Lung microvascular endothelial cell (primary cell): Measurements from ENCODE around the gene LPAR2. TPM values are rescaled to one million over a fixed set of nuclear protein-coding genes. Genes with fewer than 3 reads are reported as not detected.
"Not testable (repeated sequence)": the region's sequence is repeated elsewhere in the genome, so short reads cannot be mapped to it uniquely, and the experiment has no call there.

Experiments used
- DNase-seq, 2 donors: peaks; one replicate each; pipeline versions ENCODE4 v3.0.0 to v3.0.0-alpha.2; 2010; ENCODE audit warnings: low read depth in 2 of 2
- total RNA-seq: library from RNA; depleted of rRNA; stranded (reverse); fragments of >200 nt; gene quantifications from 2 replicates; pipeline ENCODE4 v1.2.1, GENCODE V29; 2014

The LPAR2 gene
- total RNA-seq, 1 donor from 2014 or later, result 0.40 TPM

DNA sequence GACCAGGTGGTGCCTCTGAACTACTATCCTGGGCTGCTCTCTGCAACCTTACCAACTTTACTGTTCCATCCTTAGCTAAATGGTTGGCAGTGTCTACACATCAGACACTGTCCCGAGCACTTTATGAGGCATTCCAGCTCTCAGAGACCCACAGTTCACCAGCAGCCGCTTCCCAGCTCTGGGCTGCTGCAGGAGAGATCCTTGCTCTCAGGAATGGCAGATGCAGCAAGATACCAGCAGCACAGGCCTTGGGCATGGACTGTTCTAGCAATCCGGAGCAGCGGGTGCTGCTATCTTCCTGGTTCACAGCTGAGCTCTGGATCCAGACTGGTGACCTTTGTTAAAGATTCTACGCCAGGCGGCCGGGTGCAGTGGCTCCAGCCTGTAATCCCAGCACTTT is 3.3 kb upstream of the LPAR2 start:
- no peak for DNase-seq

DNA sequence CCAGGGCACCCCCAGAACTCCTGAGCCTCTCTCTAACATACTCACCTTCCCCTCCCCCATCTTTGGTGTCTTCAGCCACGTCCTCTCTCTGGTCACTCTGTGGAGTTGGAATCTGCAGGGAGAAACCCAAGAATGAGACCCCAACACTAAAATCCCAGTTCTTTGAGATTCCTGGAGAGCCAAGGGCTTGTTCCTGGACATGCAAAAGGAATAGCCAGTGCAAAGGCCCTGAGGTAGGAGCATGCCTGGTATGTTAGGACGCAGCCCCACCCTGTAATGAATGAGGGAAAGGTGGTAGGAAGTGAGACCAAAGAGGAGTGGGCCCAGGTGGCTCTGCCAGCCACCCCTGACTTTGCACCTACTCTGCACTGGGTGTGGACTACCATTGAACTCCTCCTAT is 2.4 kb upstream of the LPAR2 start:
- no peak for DNase-seq

DNA sequence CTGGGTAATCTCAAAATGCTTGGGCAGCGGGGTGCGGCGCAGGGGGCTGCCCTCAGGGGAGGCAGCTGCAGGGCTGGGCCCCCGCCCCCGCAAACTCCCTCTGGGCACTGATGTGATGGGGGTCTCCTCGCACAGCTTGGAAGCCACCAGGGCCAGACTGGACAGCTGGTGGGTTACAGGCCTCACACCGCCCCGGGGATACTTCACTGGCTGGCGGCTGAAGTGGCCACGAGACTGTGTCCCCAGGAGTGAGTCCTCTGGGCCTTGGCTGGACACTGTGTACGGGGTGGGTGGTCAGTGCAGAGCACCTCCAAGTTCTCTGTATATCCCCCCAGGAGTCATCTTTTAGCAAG is 2.0 kb upstream of the LPAR2 start:
- no peak for DNase-seq

DNA sequence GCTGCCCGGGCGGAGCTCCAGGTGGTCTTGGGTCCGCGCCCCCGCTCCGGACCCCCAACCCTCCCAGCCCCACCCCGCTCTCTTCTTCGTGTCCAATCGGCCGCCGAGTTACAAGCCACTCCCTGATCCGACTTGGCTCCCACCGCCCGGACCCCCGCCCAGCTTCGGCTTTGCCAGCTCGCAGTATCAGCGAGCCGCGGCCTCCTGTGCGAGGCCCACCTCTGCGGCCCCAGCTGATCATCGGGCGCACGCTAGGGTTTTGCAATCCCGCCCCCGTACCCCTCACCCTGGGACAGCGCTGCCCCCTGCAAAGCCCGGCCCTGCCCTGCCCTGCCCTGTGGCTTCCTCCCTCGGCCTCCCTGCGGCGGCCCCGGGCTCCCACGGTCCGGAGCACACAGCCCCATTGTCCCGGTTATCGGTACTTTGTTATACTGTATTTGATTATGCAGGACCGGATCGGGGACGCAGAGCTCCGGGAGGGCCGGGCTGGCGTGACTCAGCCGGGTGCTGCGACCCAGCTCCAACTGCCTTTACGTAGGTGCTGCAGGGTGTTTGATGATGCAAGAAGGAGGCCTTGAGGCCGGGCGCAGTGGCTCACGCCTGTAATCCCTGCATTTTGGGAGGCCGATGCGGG is 598 bp upstream of the LPAR2 start:
- DNase-seq, result no peak

DNA sequence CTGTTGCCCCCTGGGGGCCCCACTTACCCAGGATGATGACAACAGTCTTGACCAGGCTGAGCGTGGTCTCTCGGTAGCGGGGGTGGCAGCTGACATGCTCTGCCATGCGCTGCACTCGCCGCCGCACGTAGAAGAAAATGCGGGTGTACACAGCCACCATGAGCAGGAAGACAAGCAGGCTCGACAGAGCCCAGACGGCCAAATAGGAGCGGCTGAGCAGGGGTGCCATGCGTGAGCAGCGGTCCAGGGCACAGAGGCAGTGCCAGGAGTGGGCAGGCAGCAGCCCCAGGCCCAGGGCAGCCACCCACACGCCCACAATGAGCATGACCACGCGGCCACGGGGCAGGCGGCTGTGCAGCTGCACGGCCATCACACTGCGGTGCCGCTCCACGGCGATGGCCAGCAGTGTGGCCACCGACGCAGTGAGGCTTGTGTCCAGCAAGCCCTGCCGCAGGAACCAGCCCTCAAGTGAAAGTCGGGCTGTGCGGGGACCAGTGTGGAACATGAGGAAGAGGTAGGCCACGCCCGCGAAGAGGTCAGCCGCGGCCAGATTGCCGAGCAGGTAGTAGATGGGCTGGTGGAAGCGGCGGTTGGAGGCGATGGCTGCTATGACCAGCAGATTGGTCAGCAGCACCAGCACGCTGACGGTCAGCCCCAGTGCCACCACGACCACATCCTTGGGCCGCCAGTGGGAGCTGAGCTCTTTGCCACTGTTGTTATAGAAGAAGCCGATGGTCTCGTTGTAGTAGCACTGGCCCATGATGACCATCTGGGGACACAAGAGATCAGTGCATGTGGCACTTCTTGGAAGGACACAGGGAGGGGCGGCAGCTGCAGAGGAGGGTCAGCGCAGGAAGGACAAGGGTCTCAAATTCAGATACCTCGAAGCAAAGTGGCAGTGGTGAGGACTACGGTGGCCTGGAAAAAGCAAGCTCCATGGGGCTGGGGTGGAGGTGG is 1.2 kb downstream of the LPAR2 start:
- no peak for DNase-seq

DNA sequence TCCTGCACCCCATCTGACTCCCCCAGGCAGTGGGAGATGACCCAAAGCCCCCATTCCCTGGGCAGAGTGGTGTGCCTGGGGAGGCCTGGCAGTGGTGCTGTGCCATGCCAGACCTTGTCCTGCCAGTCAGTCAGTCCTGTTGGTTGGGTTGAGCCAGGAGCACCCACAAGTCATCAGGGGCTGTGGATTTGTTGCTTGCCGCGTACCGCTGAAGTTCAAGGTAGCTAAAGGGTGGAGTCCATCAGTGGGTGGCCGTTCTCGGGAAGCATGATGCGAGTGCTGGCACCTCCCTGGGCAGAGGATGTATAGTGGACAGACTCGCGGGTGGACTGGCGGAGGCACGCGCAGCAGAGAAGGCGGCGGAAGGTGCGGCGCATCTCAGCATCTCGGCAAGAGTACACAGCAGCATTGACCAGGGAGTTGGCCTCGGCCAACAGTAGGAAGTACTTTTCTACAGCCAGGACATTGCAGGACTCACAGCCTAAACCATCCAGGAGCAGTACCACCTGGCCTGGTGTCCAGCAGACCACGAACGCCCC is 3.9 kb downstream of the LPAR2 start:
- DNase-seq, result no peak

DNA sequence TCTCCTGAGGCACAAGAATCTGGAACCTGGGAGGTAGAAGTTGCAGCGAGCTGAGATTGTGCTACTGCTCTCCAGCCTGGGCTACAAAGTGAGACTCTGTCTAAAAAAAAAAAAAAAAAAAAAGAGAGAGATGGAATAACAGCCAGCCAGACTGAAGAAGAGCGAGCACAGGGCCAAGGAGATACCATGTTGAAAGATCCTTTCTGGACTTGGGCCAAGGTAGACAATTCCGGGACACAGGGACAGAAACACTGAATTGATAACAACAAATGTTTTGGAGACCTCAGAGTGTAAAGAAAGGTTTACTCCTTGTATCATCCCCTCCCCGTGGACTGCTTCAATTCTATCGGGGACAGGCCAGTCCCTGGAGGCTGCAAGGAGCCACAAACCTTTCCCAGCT is 4.6 kb downstream of the LPAR2 start:
- no peak for DNase-seq

DNA sequence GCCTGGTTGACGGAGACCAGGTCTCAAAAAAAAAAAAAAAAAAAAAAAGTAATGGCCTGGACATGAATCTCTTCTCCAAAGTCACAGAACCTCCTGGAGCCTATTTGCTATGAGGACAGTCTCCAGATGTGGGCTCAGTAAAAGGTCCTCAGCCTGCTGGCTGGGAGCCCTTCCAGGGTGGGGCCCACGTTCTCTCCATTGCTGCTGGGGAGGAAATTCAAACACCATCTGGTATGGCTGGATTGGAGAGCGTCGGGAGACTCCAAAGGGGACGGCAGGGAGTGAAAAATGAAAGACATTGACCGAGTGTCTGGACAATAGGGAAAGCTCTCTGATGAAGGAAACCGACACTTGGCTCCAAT is 8.2 kb downstream of the LPAR2 start:
- no peak for DNase-seq

DNA sequence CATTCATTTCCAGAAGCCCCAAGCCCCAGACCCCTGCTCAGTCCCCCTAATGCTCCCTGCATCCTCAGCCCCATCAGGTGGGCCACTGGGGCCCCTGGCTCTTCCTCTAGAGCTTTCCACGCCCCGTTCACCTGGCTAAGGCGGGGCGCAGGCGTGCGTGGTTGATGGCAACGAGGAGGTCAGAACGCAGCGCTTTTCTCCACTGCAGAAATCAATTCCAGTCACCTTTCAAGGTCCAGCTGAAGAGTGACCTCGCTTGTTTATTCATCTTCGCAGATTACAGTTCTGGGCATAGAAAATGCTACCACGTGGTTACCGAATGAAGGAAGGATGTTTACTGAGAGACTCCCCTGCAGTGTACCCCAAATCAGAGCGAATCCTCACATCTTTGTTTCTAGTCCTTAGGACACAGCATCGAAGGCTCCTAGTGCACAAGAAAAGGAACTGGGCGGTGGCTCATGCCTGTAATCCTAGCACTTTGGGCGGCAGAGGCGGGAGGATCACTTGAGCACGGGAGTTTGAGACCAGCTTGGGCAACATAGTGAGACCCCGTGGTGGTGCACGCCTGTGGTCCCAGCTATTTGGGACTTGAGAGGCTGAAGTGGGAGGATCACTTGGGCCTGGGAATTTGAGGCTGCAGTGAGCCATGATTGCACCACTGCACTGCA is 8.7 kb downstream of the LPAR2 start:
- DNase-seq, result no peak

DNA sequence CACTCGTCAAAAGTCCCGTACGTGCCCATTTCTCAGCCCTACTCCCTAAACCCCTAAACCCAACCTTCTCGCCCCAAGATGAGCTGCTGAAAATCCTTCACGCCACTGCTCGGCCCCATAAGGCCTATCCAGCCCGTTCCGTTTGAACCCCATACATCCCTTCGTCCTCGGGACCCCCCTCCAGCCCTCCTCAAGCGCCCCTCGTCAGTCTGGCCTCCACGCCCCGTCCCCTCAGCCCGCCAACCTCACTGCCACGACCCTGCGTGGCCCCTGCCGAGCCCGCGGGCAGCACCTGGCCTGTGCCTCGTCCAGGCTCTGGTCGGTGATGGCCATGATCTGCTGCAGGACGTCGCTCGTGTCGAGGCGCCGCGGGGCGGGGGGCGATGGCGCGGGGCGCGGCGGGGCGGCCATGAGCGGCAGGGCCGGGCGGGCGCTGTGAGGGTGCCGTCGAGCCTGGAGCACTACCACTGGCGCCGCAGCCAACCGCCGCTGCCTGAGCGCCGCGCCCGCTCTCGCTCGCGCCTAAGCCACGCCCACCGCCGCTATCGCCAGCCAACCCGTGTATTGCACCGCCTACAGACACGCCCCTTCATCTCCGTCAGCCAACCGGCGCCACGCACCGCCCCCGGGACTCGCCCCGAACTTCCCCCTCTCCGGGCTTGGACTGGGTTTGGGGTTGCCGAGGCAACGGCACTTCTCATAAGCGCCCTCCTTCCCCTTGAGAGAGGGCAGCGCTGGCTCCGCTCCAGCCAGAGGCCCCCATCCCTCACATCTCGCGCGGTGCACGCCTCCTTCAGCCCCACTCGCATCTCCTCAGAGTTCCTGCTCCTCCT is 9.6 kb downstream of the LPAR2 start, which contains the start of gene PBX4:
PBX4 (minus strand) TSS at position 469 of the 833 bp plus-strand sequence; CDS start at position 411, 58 bp downstream.
- peak; percentile 64 to 68 for DNase-seq

DNA sequence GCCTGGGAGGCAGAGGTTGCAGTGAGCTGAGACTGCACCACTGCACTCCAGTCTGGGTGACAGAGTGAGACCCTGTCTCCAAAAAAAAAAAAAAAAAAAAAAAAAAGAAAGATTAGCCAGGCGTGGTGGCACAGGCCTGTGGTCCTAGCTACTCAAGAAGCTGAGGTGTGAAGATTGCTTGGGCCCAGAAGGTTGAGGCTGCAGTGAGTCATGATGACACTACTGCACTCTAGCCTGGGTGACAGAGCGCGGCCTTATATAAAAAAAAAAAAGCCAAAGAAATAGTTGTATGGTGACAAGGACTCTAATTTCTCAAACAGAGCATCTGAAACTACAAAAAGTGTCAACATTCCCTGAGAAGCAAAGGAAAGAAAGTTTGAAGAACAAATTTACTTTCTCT is 12.9 kb downstream of the LPAR2 start:
- no peak for DNase-seq

DNA sequence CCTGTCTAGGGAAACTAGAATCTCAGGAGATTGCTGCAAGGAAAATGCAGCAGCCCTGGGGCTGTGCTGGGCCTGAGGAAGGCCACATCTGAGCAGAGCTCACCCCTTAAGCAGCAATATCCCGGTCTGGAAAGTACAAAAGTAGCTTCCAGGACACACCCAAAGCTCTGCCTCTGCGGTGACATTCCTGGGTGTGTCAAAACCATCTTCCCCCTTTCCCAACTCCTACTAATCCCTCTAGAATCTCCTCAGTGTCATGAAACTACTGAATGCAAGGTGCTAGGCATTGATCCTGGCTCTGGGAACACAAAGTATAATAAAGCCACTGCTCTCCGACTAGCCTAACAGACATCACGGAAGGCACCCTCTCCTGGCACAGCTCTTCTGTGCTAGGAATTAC is 14.5 kb downstream of the LPAR2 start:
- no peak for DNase-seq

DNA sequence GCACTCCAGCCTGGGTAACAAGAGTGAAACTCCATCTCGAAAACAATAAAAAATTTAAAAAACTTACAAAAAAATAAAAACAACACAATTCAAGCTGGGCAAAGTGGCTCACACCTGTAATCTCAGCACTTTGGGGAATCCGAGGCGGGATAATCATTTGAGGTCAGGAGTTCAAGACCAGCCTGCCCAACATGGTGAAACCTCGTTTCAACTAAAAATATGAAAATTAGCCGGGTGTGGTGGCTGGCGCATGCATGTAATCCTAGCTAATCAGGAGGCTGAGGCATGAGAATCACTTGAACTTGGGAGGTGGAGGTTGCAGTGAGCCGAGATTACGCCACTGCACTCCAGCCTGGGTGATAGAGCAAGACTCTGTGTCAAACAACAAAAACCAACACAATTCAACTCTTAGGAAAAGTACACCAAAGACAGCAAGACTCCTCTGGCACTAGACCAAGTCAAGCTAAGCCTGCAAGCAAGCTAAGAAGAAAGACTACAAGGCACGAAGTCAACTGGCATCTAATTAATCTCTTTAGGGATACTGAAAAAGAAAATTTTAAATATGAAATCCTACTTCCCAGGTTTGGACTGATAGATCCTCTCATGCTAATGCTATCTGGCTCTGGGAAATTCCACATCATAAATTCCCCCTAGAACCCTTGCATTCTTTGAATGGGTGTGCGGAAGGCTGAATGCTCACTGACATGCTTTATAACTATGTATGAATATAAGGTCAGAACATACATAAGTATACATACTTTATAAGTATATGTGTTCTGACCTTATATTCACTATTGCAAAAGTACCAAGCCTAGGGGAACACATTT is 17.4 kb downstream of the LPAR2 start:
- DNase-seq, result no peak

DNA sequence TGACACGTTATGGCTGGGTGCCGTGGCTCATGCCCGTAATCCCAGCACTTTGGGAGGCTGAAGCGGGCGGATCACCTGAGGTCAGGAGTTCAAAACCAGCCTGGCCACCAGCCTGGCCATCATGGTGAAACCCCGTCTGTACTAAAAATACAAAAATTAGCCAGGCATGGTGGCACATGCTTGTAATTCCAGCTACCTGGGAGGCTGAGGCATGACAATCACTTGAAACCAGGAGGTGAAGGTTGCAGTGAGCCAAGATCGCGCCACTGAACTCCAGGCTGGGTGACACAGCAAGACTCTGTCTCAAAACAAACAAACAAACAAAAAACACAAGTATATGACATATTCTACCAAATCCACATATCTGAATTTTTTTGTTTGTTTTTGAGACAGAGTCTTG is 21.3 kb downstream of the LPAR2 start:
- not testable (repeated sequence) for DNase-seq

DNA sequence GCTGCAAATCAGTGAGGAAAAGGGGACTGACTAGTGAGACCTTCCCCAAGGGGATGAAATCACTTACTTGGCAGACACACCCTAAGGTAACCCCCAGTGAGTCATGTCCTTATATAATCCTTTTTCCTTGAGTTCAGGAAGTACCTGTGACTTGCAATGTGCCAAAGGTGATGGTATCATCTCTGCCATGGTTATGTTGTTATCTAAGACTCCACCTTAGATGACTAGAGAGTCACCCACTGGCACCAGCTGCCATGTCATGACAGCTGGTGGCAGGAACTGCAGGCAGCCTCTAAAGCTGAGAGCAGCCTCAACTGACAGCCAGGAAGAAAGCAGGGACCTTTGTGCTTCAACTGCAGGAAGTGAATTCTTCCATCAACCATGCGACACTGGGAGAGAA is 22.0 kb downstream of the LPAR2 start:
- DNase-seq, result no peak

DNA sequence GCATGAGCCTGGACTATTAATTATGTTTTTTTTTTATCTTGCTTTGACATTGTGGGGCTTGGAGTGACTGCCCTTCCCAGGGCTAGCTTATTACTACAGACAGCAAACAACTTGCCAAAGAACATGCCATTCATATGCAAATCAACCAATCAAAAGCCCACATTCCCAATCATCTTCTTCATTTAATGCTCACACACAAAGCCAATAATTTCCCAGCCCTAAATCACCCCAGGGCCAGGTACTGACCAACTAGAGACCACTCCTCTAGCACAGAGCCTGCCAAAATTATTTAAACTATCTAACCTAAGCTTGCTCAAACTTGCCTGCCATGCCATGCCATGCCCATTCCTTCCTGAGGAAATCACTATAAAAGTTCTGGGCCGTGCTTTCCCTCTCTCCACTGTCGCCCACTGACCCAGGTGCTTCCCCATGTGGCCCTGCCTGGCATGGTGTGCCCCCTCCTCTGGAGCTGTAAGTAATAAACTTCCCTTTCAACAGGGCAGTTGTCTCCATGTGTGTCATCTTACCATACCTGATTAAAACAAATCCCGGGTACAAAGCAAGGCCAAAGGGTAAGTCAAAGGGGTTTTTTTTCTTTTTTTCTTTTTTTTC is 25.2 kb downstream of the LPAR2 start:
- DNase-seq, result no peak

DNA sequence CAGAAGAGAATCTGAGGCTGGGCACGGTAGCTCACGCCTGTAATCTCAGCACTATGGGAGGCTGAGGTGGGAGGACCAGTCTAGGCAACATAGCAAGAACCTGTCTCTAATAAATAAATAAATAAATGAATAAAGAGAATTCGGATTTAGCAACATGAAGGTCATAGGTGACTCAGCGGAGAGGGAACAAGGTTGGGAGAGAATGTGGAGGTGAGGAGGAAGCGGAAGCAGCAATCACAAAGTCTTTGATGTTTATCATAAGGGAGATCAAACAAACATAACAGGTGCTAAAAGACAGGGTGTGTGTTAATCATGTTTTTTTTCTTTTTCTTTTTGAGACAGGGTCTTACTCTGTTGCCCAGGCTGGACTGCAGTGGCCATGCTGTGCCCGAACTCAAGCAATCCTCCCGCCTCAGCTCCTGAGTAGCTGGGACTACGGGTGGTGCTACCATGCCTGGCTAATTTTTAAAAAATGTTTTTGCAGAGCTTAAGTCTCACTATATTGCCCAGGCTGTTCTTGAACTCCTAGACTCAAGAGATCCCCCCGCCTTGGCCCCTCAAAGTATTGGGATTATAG is 25.8 kb downstream of the LPAR2 start:
- no peak for DNase-seq

DNA sequence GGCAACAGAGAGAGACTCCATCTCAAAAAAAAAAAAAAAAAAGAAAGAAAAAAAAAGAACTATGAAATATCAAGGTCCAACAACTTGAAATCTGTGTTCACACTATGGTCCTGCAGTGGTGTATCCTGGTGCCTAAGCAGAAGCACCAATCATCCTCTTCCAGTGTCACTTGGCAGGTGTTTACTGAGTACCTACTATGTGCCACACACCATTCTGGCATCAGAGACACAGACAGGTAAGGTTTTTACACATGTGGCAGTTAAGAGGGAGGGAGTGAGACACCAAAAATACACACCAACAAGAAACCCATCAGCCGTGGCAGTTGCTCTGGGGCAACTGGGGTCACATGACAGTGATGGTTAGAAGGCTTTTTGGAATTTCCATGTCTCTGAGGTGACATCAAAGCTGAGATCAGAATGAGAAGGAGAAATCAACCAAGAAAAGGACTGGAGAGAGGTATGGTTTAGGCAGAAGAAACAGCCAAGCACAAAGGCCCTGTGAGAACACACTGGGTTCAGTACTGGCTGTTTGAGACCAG is 27.2 kb downstream of the LPAR2 start:
- DNase-seq, result no peak

DNA sequence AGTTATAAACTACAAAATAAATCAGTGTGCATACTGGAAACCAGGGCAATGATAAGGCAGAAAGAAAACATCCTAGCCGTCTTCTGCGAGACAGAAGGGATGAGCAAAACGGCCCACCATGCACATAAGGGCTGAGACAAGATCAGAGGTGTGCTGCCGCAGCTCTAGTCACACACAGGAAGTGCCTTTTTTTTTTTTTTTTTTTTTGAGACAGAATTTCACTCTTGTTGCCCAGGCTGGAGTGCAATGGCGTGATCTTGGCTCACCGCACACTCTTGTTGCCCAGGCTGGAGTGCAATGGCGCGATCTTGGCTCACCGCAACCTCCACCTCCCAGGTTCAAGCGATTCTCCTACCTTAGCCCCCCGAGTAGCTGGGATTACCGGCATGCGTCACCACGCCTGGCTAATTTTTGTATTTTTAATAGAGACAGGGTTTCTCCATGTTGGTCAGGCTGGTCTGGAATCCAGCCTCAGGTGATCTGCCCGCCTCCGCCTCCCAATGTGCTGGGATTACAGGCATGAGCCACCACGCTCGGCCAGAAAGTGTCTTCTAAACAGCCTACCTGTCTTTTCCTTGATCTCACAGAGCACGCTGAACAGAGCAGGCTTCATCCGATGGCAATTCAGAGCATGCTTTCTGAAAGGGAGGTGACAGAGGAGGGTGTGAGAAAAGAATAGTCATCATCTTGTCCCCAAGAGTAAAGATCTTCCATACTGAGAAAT is 29.1 kb downstream of the LPAR2 start:
- DNase-seq, result not testable (repeated sequence)
